SK-N-SH (cell line): ENCODE results near the gene GALNTL6.

Experiments used
- GABPA ChIP-seq: IDR thresholded peaks from 2 replicates; pipeline ENCODE4 v1.4.0; 2012; ENCODE audit warnings: low read depth, mild to moderate bottlenecking
- JUND ChIP-seq: IDR thresholded peaks from 2 replicates; pipeline ENCODE4 v1.4.0; 2012
- MXI1 ChIP-seq: IDR thresholded peaks from 2 replicates; pipeline ENCODE4 v1.6.1; 2012; ENCODE audit warnings: mild to moderate bottlenecking, low read depth, low read length, improper control_type of control experiment
- TAF1 ChIP-seq: IDR thresholded peaks from 2 replicates; pipeline ENCODE4 v1.6.1; 2012; ENCODE audit warnings: low read depth, mild to moderate bottlenecking, low read length, moderate library complexity, borderline replicate concordance
- TF ChIP-seq, protein P1 (sequence below): fragments of 200-600 bp; sonication (generic); IDR thresholded peaks from 2 replicates; pipeline ENCODE4 v1.6.1; 2017; ENCODE audit warnings: antibody characterized with exemption, mild to moderate bottlenecking, moderate library complexity
- TF ChIP-seq, protein P2 (sequence below): IDR thresholded peaks from 2 replicates; pipeline ENCODE4 v1.6.1; 2012; ENCODE audit warnings: mild to moderate bottlenecking, low read depth, low read length, moderate library complexity
- TF ChIP-seq, protein P3 (sequence below): IDR thresholded peaks from 2 replicates; pipeline ENCODE4 v1.4.0; 2012; ENCODE audit warnings: low read depth, borderline replicate concordance

DNA sequence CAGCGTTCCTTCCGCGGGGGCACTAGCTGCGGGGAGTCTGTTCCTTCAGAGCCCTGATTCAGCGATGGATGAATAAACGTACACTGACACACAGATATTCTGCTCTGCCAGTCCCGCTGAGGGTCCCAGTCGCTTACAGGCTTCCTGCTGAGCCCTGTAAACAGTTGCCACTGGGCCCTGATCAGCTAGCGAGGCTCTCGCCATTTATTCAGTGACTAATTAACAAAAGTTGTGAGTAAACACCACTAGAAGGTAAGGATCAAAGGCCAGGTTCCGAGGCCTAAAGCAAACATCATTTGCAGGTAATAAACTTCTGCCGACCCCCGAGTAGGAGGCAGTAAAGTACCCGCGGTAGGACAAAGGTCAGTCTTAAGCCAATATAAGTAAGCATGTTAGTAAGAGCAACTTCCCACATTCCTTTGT, 912.8 kb downstream of the GALNTL6 start:
- no peak for TF ChIP-seq TAF1
- TF ChIP-seq, protein P1, sequence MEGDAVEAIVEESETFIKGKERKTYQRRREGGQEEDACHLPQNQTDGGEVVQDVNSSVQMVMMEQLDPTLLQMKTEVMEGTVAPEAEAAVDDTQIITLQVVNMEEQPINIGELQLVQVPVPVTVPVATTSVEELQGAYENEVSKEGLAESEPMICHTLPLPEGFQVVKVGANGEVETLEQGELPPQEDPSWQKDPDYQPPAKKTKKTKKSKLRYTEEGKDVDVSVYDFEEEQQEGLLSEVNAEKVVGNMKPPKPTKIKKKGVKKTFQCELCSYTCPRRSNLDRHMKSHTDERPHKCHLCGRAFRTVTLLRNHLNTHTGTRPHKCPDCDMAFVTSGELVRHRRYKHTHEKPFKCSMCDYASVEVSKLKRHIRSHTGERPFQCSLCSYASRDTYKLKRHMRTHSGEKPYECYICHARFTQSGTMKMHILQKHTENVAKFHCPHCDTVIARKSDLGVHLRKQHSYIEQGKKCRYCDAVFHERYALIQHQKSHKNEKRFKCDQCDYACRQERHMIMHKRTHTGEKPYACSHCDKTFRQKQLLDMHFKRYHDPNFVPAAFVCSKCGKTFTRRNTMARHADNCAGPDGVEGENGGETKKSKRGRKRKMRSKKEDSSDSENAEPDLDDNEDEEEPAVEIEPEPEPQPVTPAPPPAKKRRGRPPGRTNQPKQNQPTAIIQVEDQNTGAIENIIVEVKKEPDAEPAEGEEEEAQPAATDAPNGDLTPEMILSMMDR: no peak
- no peak for TF ChIP-seq JUND
- TF ChIP-seq, protein P2, sequence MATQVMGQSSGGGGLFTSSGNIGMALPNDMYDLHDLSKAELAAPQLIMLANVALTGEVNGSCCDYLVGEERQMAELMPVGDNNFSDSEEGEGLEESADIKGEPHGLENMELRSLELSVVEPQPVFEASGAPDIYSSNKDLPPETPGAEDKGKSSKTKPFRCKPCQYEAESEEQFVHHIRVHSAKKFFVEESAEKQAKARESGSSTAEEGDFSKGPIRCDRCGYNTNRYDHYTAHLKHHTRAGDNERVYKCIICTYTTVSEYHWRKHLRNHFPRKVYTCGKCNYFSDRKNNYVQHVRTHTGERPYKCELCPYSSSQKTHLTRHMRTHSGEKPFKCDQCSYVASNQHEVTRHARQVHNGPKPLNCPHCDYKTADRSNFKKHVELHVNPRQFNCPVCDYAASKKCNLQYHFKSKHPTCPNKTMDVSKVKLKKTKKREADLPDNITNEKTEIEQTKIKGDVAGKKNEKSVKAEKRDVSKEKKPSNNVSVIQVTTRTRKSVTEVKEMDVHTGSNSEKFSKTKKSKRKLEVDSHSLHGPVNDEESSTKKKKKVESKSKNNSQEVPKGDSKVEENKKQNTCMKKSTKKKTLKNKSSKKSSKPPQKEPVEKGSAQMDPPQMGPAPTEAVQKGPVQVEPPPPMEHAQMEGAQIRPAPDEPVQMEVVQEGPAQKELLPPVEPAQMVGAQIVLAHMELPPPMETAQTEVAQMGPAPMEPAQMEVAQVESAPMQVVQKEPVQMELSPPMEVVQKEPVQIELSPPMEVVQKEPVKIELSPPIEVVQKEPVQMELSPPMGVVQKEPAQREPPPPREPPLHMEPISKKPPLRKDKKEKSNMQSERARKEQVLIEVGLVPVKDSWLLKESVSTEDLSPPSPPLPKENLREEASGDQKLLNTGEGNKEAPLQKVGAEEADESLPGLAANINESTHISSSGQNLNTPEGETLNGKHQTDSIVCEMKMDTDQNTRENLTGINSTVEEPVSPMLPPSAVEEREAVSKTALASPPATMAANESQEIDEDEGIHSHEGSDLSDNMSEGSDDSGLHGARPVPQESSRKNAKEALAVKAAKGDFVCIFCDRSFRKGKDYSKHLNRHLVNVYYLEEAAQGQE: no peak
- no peak for TF ChIP-seq MXI1
- TF ChIP-seq GABPA: no peak
- TF ChIP-seq, protein P3, sequence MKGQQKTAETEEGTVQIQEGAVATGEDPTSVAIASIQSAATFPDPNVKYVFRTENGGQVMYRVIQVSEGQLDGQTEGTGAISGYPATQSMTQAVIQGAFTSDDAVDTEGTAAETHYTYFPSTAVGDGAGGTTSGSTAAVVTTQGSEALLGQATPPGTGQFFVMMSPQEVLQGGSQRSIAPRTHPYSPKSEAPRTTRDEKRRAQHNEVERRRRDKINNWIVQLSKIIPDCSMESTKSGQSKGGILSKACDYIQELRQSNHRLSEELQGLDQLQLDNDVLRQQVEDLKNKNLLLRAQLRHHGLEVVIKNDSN: no peak
